HepG2 (cell line): Measurements from ENCODE around the gene SMARCB1. TPM values are rescaled to one million over a fixed set of nuclear protein-coding genes. Genes with fewer than 3 reads are reported as not detected.

Source experiments
- BCL6 ChIP-seq: IDR thresholded peaks from 2 replicates; pipeline ENCODE4 v1.6.1; 2016; ENCODE audit warnings: missing genetic modification reagents, missing compliant biosample characterization
- DR1 ChIP-seq: sonication (generic); formaldehyde crosslinking; IDR thresholded peaks from 2 replicates; pipeline ENCODE4 v1.8.0; 2021; ENCODE audit warnings: mild to moderate bottlenecking, missing genetic modification reagents, inconsistent platforms
- ELF3 ChIP-seq: IDR thresholded peaks from 2 replicates; pipeline ENCODE4 v1.6.1; 2016; ENCODE audit warnings: missing genetic modification reagents, missing compliant biosample characterization
- GLI4 ChIP-seq: sonication (generic); formaldehyde crosslinking; IDR thresholded peaks from 2 replicates; pipeline ENCODE4 v1.5.1; 2020; ENCODE audit warnings: missing genetic modification reagents, mild to moderate bottlenecking, moderate library complexity, borderline replicate concordance
- KDM2A ChIP-seq: sonication (generic); formaldehyde crosslinking; IDR thresholded peaks from 2 replicates; pipeline ENCODE4 v1.4.0; 2020; ENCODE audit warnings: low read depth, missing genetic modification reagents, borderline replicate concordance
- KLF16 ChIP-seq, 2 experiments: sonication (generic) in 1 of 2; formaldehyde crosslinking in 1 of 2; IDR thresholded peaks; 2 replicates each; pipeline versions ENCODE4 v1.6.1 to v1.8.0; 2016 to 2023; ENCODE audit warnings: missing genetic modification reagents in 2 of 2, missing compliant biosample characterization in 1 of 2
- MXD4 ChIP-seq: IDR thresholded peaks from 2 replicates; pipeline ENCODE4 v1.6.1; 2016; ENCODE audit warnings: mild to moderate bottlenecking, missing biosample characterization, missing genetic modification reagents
- RAD21 ChIP-seq: fragments of 450-650 bp; formaldehyde crosslinking; IDR thresholded peaks from 2 replicates; pipeline ENCODE4 v1.5.0; 2020; ENCODE audit warnings: mild to moderate bottlenecking
- RFXAP ChIP-seq: sonication (generic); formaldehyde crosslinking; IDR thresholded peaks from 2 replicates; pipeline ENCODE4 v1.4.0; 2020; ENCODE audit warnings: missing genetic modification reagents, borderline replicate concordance
- SCMH1 ChIP-seq: sonication (generic); formaldehyde crosslinking; IDR thresholded peaks from 2 replicates; pipeline ENCODE4 v1.9.0; 2021; ENCODE audit warnings: missing genetic modification reagents, mild to moderate bottlenecking, borderline replicate concordance
- SRSF9 ChIP-seq: fragments of 200-400 bp; formaldehyde crosslinking; IDR thresholded peaks from 2 replicates; pipeline ENCODE4 v1.6.1; 2018; ENCODE audit warnings: borderline replicate concordance, mild to moderate bottlenecking, low read depth, low read length; ENCODE audit not compliant: insufficient read depth, poor library complexity, severe bottlenecking
- SSRP1 ChIP-seq: IDR thresholded peaks from 2 replicates; pipeline ENCODE4 v1.6.1; 2016; ENCODE audit warnings: control low read depth
- ZNF3 ChIP-seq: IDR thresholded peaks from 2 replicates; pipeline ENCODE4 v1.7.0; 2017; ENCODE audit warnings: inconsistent platforms
- ZNF354B ChIP-seq: sonication (generic); formaldehyde crosslinking; IDR thresholded peaks from 2 replicates; pipeline ENCODE4 v1.8.0; 2022; ENCODE audit warnings: mild to moderate bottlenecking, missing genetic modification reagents
- ZNF782 ChIP-seq: sonication (generic); formaldehyde crosslinking; IDR thresholded peaks from 2 replicates; pipeline ENCODE4 v1.4.0; 2020; ENCODE audit warnings: missing genetic modification reagents, mild to moderate bottlenecking, borderline replicate concordance
- polyA plus RNA-seq, 8 experiments: library from polyadenylated mRNA; depleted of rRNA in 3 of 8; stranded (reverse) in 7 of 8; unstranded in 1 of 8; fragments of >200 nt; fragmentation: Illumina TruSeq in 4 of 8; extraction: Trizol in 4 of 8; gene quantifications; 2 replicates each; pipeline versions ENCODE4 v1.2.1 to v1.2.3, GENCODE V29; 2011 to 2016; ENCODE audit warnings: low read depth in 4 of 8, missing spikeins in 1 of 8, mixed read lengths in 1 of 8; ENCODE audit not compliant: insufficient read depth in 1 of 8
- total RNA-seq, 5 experiments: library from RNA; depleted of rRNA; stranded (reverse); fragments of >200 nt; fragmentation: Illumina TruSeq; extraction: Trizol; gene quantifications; 2 replicates each; pipeline ENCODE4 v1.2.3, GENCODE V29; 2016; ENCODE audit warnings: low read depth in 1 of 5
- TF ChIP-seq, protein P1 (sequence below): sonication (generic); formaldehyde crosslinking; IDR thresholded peaks from 2 replicates; pipeline ENCODE4 v1.8.0; 2022; ENCODE audit warnings: missing genetic modification reagents, mild to moderate bottlenecking, inconsistent platforms, borderline replicate concordance
- TF ChIP-seq, protein P2 (sequence below): sonication (generic); formaldehyde crosslinking; IDR thresholded peaks from 2 replicates; pipeline ENCODE4 v1.5.0; 2020; ENCODE audit warnings: missing genetic modification reagents, mild to moderate bottlenecking, borderline replicate concordance
- TF ChIP-seq, protein P3 (sequence below): sonication (generic); formaldehyde crosslinking; IDR thresholded peaks from 2 replicates; pipeline ENCODE4 v1.8.0; 2022; ENCODE audit warnings: mild to moderate bottlenecking, missing genetic modification reagents; ENCODE audit not compliant: insufficient replicate concordance
- TF ChIP-seq, protein P4 (sequence below): sonication (generic); formaldehyde crosslinking; IDR thresholded peaks from 2 replicates; pipeline ENCODE4 v1.5.0; 2020; ENCODE audit warnings: missing genetic modification reagents
- TF ChIP-seq, protein P5 (sequence below): sonication (generic); formaldehyde crosslinking; IDR thresholded peaks from 2 replicates; pipeline ENCODE4 v1.4.0; 2020; ENCODE audit warnings: missing genetic modification reagents
- TF ChIP-seq, protein P6 (sequence below): sonication (generic); formaldehyde crosslinking; IDR thresholded peaks from 2 replicates; pipeline ENCODE4 v1.5.0; 2020; ENCODE audit warnings: mild to moderate bottlenecking, missing genetic modification reagents

The SMARCB1 gene
- total and polyA plus RNA-seq, 2 of the 13 experiments (the other 11 are each of a cell fraction or from before 2014, with no cell fraction given), result 74.0 to 166 TPM

DNA sequence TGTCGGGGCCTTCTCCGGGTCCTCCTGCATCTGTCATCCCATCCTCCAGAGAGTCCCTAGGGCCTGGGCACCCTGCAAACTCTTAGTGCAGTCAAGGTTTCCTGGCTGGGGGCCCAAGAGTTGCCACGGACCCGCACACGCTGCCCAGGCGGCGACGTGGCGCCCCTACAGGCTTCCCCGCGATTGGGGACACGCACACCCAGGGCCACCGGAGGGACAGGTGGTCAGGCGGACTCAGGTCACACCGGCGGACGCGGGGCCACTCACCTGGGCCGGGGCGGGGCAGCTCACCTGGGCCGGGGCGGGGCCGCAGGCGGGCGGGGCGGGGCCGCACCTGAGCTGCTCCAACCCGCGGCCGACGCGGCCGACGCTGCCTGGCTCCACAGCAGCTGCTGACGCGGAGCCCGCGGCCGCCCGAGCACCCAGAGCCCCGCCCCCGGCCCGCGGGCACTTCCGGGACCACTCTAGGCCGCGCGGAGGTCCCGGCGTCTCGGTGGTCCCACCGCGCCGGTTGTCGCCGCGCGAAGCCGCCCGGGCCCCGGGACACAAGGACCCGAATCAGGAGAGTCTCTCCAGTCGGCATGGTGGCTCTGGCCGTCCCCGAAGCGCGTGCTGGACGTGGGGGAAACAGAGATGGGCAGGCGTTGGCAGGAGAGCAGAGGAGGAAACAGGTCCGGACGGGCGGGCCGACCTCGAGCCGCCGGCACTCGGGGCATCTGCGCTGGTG is 35.9 kb upstream of the SMARCB1 start, which contains the start of gene ZNF70 (continued):
- TF ChIP-seq, protein P1, sequence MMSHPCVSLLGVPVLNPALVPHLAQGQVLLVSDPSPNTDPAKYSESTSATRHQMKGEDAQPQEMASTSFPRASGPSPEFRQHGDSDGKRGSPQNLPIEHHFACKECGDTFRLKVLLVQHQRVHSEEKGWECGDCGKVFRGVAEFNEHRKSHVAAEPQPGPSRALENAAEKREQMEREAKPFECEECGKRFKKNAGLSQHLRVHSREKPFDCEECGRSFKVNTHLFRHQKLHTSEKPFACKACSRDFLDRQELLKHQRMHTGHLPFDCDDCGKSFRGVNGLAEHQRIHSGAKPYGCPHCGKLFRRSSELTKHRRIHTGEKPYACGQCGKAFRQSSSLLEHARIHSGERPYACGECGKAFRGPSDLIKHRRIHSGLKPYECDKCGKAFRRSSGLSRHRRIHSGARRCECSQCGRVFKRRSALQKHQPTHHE, result no peak
- TF ChIP-seq, protein P2, sequence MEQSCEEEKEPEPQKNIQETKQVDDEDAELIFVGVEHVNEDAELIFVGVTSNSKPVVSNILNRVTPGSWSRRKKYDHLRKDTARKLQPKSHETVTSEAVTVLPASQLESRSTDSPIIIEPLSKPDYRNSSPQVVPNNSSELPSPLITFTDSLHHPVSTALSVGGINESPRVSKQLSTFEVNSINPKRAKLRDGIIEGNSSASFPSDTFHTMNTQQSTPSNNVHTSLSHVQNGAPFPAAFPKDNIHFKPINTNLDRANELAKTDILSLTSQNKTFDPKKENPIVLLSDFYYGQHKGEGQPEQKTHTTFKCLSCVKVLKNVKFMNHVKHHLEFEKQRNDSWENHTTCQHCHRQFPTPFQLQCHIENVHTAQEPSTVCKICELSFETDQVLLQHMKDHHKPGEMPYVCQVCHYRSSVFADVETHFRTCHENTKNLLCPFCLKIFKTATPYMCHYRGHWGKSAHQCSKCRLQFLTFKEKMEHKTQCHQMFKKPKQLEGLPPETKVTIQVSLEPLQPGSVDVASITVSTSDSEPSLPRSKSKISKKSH (CRISPR knock-in tag), result peak; percentile 24; the same call in 1 of the 2 replicates
- TF ChIP-seq BCL6 (CRISPR knock-in tag) (no peak), ZNF3 (CRISPR knock-in tag) (no peak), ZNF782 (CRISPR knock-in tag) (no peak), MXD4 (CRISPR knock-in tag) (no peak), SRSF9 (no peak), SSRP1 (CRISPR knock-in tag) (no peak), ZNF354B (CRISPR knock-in tag) (no peak), DR1 (CRISPR knock-in tag) (no peak), ELF3 (CRISPR knock-in tag) (peak; percentile 51; the same call in 1 of the 2 replicates), GLI4 (CRISPR knock-in tag) (no peak), SCMH1 (no peak), RAD21 (CRISPR knock-in tag) (peak; percentile 29; the same call in 1 of the 2 replicates), KDM2A (CRISPR knock-in tag) (no peak; the same call in 1 of the 2 replicates), KLF16 (CRISPR knock-in tag; IDR thresholded peaks at IDR 0.05) (0 out of 4 replicates have a peak, but pooled peaks of 1 of the 2 experiments have one; percentile 19), RFXAP (peak; percentile 64; the same call in 1 of the 2 replicates)
- TF ChIP-seq, protein P3, sequence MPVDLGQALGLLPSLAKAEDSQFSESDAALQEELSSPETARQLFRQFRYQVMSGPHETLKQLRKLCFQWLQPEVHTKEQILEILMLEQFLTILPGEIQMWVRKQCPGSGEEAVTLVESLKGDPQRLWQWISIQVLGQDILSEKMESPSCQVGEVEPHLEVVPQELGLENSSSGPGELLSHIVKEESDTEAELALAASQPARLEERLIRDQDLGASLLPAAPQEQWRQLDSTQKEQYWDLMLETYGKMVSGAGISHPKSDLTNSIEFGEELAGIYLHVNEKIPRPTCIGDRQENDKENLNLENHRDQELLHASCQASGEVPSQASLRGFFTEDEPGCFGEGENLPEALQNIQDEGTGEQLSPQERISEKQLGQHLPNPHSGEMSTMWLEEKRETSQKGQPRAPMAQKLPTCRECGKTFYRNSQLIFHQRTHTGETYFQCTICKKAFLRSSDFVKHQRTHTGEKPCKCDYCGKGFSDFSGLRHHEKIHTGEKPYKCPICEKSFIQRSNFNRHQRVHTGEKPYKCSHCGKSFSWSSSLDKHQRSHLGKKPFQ (CRISPR knock-in tag), result no peak
- TF ChIP-seq, protein P4, sequence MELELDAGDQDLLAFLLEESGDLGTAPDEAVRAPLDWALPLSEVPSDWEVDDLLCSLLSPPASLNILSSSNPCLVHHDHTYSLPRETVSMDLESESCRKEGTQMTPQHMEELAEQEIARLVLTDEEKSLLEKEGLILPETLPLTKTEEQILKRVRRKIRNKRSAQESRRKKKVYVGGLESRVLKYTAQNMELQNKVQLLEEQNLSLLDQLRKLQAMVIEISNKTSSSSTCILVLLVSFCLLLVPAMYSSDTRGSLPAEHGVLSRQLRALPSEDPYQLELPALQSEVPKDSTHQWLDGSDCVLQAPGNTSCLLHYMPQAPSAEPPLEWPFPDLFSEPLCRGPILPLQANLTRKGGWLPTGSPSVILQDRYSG (CRISPR knock-in tag), result no peak
- TF ChIP-seq, protein P5, sequence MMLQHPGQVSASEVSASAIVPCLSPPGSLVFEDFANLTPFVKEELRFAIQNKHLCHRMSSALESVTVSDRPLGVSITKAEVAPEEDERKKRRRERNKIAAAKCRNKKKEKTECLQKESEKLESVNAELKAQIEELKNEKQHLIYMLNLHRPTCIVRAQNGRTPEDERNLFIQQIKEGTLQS (CRISPR knock-in tag), result no peak
- TF ChIP-seq, protein P6, sequence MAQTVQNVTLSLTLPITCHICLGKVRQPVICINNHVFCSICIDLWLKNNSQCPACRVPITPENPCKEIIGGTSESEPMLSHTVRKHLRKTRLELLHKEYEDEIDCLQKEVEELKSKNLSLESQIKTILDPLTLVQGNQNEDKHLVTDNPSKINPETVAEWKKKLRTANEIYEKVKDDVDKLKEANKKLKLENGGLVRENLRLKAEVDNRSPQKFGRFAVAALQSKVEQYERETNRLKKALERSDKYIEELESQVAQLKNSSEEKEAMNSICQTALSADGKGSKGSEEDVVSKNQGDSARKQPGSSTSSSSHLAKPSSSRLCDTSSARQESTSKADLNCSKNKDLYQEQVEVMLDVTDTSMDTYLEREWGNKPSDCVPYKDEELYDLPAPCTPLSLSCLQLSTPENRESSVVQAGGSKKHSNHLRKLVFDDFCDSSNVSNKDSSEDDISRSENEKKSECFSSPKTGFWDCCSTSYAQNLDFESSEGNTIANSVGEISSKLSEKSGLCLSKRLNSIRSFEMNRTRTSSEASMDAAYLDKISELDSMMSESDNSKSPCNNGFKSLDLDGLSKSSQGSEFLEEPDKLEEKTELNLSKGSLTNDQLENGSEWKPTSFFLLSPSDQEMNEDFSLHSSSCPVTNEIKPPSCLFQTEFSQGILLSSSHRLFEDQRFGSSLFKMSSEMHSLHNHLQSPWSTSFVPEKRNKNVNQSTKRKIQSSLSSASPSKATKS (CRISPR knock-in tag), result no peak
